Omental fat pad (tissue), 4 donors: ENCODE results near the gene MAP2K1. TPM values are rescaled to one million over a fixed set of nuclear protein-coding genes. Genes with fewer than 3 reads are reported as not detected.
"Not testable (repeated sequence)": the region's sequence is repeated elsewhere in the genome, so short reads cannot be mapped to it uniquely, and the experiment has no call there.

Source experiments
- ATAC-seq: fragments of 150-250 bp; one replicate; pipeline ENCODE4 v1.9.1; 2016; ENCODE audit warnings: mild to moderate bottlenecking, moderate library complexity; ENCODE audit not compliant: low FRiP score
- DNase-seq: peaks from one replicate; pipeline ENCODE4 v3.0.0-alpha.2; 2019; ENCODE audit warnings: low spot score
- total RNA-seq, 4 donors: library from RNA; depleted of rRNA; stranded (reverse); fragments of >200 nt; gene quantifications; one replicate each; pipeline ENCODE4 v1.1.0, GENCODE V29; 2016
- TF ChIP-seq, protein P1 (sequence below), 3 donors: fragments of 450-650 bp; IDR thresholded peaks; one replicate each; pipeline ENCODE4 v1.5.1; 2016 to 2017; ENCODE audit warnings: antibody characterized with exemption in 3 of 3, mild to moderate bottlenecking in 3 of 3, moderate library complexity in 2 of 3

MAP2K1 gene
- total RNA-seq, 4 donors from 2014 or later: 49.3 to 63.2 (median 59.6) TPM

DNA sequence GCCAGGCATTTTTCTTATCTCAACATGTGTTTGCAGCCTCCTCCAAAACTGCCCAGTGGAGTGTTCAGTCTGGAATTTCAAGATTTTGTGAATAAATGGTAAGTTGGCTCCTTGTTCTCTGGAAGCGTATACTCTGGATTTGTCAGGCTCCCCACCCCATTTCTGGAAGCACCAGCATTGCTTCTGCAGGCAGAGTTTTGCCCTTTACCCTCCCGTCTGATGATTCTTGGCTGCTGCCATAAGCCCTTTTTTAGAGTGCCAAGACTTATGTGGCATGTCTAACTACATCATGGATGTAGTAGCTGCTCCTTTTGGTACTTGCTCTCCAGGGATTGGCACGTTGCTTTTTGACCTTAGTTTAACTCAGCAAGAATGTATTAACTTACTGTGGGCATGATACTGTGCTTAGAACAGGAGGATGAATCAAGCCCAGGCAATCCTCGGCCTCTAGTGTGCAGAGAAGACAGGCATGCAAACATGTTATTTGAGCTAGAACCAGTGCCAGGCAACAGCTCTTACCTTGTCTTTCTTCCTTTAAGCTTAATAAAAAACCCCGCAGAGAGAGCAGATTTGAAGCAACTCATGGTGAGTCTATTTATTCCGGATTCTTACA, 102.6 kb downstream of the MAP2K1 start:
- no peak for DNase-seq
- TF ChIP-seq, protein P1, sequence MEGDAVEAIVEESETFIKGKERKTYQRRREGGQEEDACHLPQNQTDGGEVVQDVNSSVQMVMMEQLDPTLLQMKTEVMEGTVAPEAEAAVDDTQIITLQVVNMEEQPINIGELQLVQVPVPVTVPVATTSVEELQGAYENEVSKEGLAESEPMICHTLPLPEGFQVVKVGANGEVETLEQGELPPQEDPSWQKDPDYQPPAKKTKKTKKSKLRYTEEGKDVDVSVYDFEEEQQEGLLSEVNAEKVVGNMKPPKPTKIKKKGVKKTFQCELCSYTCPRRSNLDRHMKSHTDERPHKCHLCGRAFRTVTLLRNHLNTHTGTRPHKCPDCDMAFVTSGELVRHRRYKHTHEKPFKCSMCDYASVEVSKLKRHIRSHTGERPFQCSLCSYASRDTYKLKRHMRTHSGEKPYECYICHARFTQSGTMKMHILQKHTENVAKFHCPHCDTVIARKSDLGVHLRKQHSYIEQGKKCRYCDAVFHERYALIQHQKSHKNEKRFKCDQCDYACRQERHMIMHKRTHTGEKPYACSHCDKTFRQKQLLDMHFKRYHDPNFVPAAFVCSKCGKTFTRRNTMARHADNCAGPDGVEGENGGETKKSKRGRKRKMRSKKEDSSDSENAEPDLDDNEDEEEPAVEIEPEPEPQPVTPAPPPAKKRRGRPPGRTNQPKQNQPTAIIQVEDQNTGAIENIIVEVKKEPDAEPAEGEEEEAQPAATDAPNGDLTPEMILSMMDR (IDR thresholded peaks at IDR 0.05): no peak
- no peak for ATAC-seq

DNA sequence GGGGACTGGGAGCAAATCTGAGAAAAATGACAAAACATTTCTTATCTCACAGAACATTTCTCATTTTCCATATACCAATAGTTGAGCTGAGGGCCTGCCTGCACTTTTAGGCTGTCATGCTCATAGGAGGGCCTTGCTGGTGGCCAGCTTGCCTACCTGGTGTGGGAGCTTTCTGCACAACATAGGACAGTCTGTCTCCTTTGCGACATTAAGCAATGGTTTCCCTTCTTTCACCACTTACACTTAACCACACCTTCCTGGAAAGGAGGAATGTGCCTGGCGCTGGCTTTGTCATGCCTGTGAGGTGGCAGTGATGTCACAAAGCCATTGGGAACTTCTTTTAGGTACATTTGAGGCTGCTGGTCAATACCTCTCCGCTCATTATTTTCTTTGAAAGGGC, 105.1 kb downstream of the MAP2K1 start:
- TF ChIP-seq, protein P1 (IDR thresholded peaks at IDR 0.05): no peak
- no peak for DNase-seq
- ATAC-seq: no peak

DNA sequence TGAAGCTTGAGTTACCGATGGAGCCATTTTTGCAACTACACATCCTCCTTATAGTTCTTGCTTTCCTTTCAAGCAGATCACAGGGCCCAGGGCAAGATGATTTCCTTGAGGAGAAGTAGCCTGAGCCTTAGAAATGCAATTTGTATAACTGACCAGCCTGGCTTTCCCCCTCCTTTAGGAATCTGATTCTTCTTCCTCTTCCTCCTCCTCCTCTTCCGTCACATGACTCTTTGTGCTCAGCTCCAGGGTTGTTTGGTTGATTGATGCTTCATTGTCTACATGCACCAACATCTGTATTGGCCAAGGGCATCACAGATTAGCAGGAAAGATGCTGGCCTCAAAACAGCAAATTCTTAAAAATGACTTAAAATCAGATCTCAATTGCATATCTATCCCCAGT, 107.5 kb downstream of the MAP2K1 start:
- DNase-seq (no peak), ATAC-seq (no peak)
- TF ChIP-seq, protein P1 (IDR thresholded peaks at IDR 0.05): no peak

DNA sequence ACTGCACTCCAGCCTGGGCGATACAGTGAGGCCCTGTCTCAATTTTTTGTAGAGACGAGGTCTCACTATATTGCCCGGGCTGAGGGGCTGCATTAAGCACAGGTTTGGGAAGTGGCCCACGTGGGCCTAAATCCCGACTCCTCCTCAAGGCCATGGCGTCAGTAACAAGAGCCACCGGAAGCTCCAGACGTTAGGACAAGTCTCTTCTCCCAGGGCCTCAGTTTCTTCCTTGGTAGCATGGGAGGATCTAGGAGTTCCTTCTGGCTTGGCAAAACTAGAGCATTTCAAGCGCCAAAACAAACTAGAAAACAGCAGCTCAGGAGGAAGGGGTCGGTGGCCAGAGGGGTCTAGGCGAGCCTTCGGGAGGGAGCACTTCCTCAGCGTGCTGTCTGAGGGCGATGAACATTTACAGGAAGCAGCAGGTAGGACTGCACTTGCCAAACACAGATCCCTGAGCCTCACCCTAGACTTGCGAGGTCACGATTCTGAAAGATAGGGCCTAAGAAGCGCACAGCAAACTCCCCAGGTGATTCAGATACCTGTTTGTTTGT, 110.3 kb downstream of the MAP2K1 start:
- DNase-seq (no peak), ATAC-seq (peak; percentile 2)
- TF ChIP-seq, protein P1 (IDR thresholded peaks at IDR 0.05): no peak

DNA sequence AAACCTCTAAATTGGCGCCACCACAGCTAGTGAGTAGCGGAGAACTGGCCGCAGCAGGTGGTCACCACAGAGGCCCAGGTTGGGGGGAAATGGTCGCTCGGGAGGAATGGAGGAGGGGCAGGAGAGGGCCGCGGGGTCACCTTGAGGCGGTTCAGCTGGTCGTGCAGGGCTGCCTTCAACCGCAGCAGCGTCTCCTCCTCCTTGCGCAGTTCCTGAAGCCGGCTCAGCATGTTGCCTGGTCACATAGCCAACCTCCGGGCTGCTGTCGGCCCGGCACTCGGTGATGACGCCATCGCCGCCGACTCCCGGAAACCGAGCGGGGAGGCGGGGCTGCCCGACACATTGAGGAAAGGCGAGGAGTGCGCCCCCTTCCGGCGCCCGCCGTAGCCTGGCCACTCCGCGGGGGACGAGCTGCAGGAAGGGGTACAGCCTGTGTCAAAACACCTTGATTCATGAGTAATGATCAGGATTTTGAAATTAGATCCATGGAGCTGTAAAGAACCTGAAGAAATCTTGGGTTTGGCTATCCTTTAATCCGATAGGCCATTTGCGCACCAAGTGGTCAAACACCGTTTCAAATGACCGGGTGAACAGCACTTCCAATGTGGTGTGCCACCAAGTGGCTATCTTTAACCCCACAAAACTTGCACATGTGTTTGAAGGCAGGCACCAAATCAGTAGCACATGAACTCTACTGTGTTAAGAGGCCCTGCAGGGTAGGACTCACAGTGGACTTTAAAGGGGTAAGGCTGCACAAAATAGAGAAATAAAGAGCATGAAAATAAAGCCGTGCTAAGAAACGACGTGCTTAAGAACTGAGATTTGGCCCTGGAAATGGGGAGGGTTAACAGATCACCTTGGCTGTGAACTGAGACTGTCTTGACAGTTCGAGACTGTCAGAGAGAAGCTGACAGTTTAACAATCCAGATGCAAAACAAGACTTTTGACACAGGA, 111.1 kb downstream of the MAP2K1 start, which contains the start of gene SNAPC5:
Gene SNAPC5 (minus strand): TSS at position 261 of the 954 bp plus-strand sequence. CDS start 31 bp downstream, at position 230.
- ATAC-seq: peak; percentile 87
- TF ChIP-seq, protein P1 (IDR thresholded peaks at IDR 0.05): peak in 2 of 3 donors; percentile 43 to 95
- peak; percentile 97 for DNase-seq

DNA sequence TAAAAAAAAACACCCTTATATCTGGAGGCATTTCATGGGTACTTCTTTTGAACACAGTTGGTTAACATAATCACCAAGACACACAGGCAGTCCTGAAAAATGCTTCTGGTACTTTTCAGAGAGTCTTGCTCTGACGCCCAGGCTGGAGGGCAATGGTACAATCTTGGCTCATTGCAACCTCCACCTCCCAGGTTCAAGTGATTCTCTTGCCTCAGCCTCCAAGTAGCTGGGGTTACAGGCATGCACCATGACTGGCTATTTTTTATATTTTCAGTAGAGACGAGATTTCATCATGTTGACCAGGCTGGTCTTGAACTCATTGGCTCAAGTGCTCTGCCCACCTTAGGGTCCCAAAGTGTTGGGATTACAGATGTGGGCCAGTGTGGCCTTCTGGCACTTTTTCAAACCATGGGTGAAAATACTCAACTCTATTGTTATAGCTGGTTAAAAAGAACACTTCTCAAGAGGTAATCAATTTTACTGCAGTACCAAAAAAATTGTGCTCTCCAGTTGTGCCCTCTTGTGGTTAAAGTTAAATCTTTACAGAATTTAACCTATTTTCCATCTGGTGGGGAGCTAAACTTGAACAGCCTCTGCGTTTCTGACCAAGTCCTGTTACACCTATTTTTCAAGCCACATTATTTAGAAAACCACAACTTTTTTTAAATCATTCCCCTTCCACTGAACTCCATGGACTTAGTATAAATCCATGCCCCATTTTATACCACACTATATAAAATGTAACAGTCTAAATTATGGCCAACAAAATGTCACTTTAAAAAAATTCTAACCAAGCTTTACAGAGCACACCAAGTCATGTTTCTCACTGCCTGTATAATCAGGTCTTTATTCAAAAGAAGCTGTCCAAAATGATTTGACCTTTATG, 112.0 kb downstream of the MAP2K1 start:
- DNase-seq (no peak), ATAC-seq (no peak)
- TF ChIP-seq, protein P1 (IDR thresholded peaks at IDR 0.05): no peak

DNA sequence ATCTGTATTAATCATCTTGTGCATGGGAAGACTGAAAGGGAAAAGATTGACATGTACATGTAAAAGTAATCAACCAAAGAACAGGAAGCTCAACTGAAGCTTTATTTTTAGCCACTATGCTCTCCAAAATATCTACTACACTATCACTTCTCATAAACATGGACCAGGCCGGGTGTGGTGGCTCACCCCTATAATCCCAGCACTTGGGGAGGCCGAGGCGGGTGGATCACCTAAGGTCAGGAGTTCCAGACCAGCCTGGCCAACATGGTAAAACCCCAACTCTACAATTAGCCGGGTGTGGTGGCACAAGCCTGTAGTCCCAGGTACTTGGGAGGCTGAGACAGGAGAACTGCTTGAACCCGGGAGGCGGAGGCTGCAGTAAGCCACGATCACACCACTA, 113.6 kb downstream of the MAP2K1 start:
- not testable (repeated sequence) for DNase-seq, ATAC-seq
